Left lung (tissue), 10 donors: ENCODE data around the gene TMEM218. TPM values are rescaled to one million over a fixed set of nuclear protein-coding genes. Genes with fewer than 3 reads are reported as not detected.

Experiments used
- ATAC-seq: fragments of 200-7000 bp; cut with Tn5 transposase; one replicate; pipeline ENCODE4 v1.9.1; 2020; ENCODE audit warnings: moderate library complexity
- DNase-seq, 4 donors: peaks; one replicate each; pipeline ENCODE4 v3.0.0-alpha.2; 2013 to 2020
- H3K27ac ChIP-seq, 2 donors: fragments of 200-600 bp; sonication (generic) in 1 of 2; one replicate each; pipeline versions ENCODE4 v1.5.0 to v1.8.0; 2020 to 2021
- H3K27me3 ChIP-seq, 2 donors: fragments of 200-600 bp; sonication (generic) in 1 of 2; one replicate each; pipeline versions ENCODE4 v1.5.0 to v1.8.0; 2020 to 2021
- H3K36me3 ChIP-seq, 2 donors: fragments of 200-600 bp; sonication (generic) in 1 of 2; one replicate each; pipeline versions ENCODE4 v1.5.0 to v1.8.0; 2020 to 2021
- H3K4me1 ChIP-seq, 2 donors: fragments of 200-600 bp; one replicate each; pipeline ENCODE4 v1.8.0; 2021
- H3K4me3 ChIP-seq, 2 donors: fragments of 200-600 bp; sonication (generic) in 1 of 2; one replicate each; pipeline versions ENCODE4 v1.5.0 to v1.8.0; 2020 to 2021; ENCODE audit warnings: mild to moderate bottlenecking in 1 of 2
- H3K9me3 ChIP-seq, 2 donors: fragments of 200-600 bp; sonication (generic) in 1 of 2; one replicate each; pipeline versions ENCODE4 v1.5.0 to v1.8.0; 2020 to 2021
- CTCF ChIP-seq, 2 donors: fragments of 200-600 bp; sonication (generic) in 1 of 2; IDR thresholded peaks; one replicate each; pipeline versions ENCODE4 v1.5.0 to v1.8.0; 2021; ENCODE audit warnings: antibody characterized with exemption in 2 of 2
- intact Hi-C, 2 donors: fragments of 100-400 bp; cut with DNase I; formaldehyde crosslinking; loops; one replicate each; pipeline versions ENCODE4 v1.11.2 to v1.14.2; 2022
- polyA plus RNA-seq, 6 donors: library from polyadenylated mRNA; unstranded; fragments of 120-200 nt; gene quantifications; one replicate each; pipeline ENCODE4 v1.2.1, GENCODE V29; 2013; ENCODE audit not compliant: insufficient read length in 6 of 6
- total RNA-seq, 2 donors: library from RNA; stranded (reverse); fragmentation: NEBNext Ultra II Directional; extraction: Animal tissue kit (Norgen Biotek cat#: 25700); gene quantifications; one replicate each; pipeline ENCODE4 v1.2.1, GENCODE V29; 2021
- donor health status: DM: no; HTN: yes; CAD: no.
- donor health status: DM: no; HTN: no; CAD: no.

The TMEM218 gene
- total and polyA plus RNA-seq, 8 donors = 19.9 to 58.7 (median 53.0) TPM

DNA sequence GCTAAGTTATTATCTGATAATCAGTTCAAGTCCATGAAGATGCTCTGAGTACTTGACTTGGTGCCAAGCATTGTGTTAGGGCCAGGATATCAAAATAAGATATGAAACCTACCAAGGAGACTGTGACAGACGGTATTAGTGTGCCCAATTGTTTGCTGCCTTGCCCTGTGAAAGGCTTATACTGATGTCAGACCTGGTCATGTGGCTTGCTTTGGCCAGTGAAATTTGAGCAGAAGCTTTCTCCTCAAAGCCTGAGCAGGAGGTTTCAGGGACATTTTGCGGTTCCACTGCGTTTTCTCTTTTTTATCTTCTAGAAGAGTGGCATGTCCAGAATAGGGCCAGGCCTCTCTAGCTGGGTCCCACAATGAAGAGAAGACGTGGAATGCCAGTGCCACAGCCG is 37.3 kb upstream of the TMEM218 start:
- Histone ChIP-seq H3K27me3 (peaks cover 0 to 5% of the 10 kb centered on the region in 2 donors), H3K4me3 (no peak overlapping the region), H3K9me3 (no peaks in the 10 kb centered on the region), H3K4me1 (no peaks in the 10 kb centered on the region), H3K27ac (no peak overlapping the region), H3K36me3 (no peaks in the 10 kb centered on the region)
- intact Hi-C loops = loop anchor here in 1 of 2 donors (10.0 kb wide), 1 partner anchor 184 kb away; no protein-coding TSS in a partner anchor
- TF ChIP-seq CTCF (IDR thresholded peaks at IDR 0.05) = no peak
- DNase-seq (no peak), ATAC-seq (no peak)

DNA sequence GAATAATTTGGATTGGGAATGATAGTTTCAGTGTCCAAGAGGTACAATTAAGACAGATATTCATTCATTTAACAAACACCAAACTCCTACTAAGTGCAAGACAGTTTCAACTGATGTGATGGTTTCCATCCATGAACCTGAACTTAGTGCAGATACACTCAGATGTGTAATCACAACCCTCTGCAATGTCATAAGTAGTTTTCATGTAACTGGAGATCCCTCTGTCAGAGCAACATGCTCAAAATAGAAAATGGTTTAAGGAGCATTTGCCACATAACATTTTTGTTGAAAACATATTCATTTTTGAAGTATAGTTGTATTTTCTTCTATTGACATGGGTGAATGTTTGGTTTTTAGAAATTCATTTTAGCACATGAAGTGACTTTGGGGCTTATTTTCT is 36.6 kb upstream of the TMEM218 start:
- no peak for ATAC-seq
- H3K36me3 ChIP-seq = no peaks in the 10 kb centered on the region
- H3K9me3 ChIP-seq = no peaks in the 10 kb centered on the region
- DNase-seq = no peak
- H3K4me3 ChIP-seq = no peak overlapping the region
- H3K27ac ChIP-seq = no peak overlapping the region
- intact Hi-C loops = loop anchor here in 1 of 2 donors (10.0 kb wide), 1 partner anchor 183 kb away; no protein-coding TSS in a partner anchor
- no peaks in the 10 kb centered on the region for H3K4me1 ChIP-seq
- H3K27me3 ChIP-seq = peaks cover 0 to 5% of the 10 kb centered on the region in 2 donors
- TF ChIP-seq CTCF (IDR thresholded peaks at IDR 0.05) = no peak

DNA sequence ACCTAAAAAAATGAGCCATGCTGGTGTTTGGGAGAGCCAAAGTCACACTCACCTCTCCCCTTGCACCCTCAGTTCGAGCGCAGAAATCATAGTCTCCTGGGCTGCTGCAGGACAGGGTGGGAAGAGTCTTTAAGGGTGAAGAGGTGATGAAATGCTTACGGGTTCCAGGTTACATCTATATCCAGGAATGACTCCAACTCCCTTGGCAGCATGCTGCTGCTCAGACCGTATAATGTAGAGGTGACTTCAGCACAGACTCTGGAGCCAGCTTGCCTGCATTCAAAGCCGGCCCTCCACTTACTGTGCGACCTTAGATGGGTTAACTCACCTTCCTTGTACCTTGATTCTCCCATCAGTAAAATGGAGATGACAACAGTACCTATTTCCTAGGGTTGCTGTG is 35.9 kb upstream of the TMEM218 start:
- peaks cover 0 to 5% of the 10 kb centered on the region in 2 donors for H3K27me3 ChIP-seq
- ATAC-seq (no peak), DNase-seq (no peak)
- no peaks in the 10 kb centered on the region for H3K9me3 ChIP-seq
- intact Hi-C loops = loop anchor here in 1 of 2 donors (10.0 kb wide), 1 partner anchor 182 kb away; no protein-coding TSS in a partner anchor
- TF ChIP-seq CTCF (IDR thresholded peaks at IDR 0.05) = no peak
- H3K4me3 ChIP-seq = no peak overlapping the region
- no peaks in the 10 kb centered on the region for H3K4me1 ChIP-seq
- no peak overlapping the region for H3K27ac ChIP-seq
- no peaks in the 10 kb centered on the region for H3K36me3 ChIP-seq

- H3K4me3 ChIP-seq = no peak overlapping the region
- peaks cover 0 to 7% of the 10 kb centered on the region in 2 donors for H3K4me1 ChIP-seq
- H3K9me3 ChIP-seq = no peaks in the 10 kb centered on the region
- ATAC-seq (no peak), DNase-seq (no peak)
- TF ChIP-seq CTCF (IDR thresholded peaks at IDR 0.05) = no peak
- H3K27ac ChIP-seq = no peak overlapping the region
- H3K36me3 ChIP-seq = no peaks in the 10 kb centered on the region
- intact Hi-C loops = loop anchor here in 1 of 2 donors (10.0 kb wide), 1 partner anchor 181 kb away; no protein-coding TSS in a partner anchor
- peaks cover 0 to 9% of the 10 kb centered on the region in 2 donors for H3K27me3 ChIP-seq
Measured at GRCh38 chr11:125146232-125146631, 34.8 kb upstream of the TMEM218 start.

DNA sequence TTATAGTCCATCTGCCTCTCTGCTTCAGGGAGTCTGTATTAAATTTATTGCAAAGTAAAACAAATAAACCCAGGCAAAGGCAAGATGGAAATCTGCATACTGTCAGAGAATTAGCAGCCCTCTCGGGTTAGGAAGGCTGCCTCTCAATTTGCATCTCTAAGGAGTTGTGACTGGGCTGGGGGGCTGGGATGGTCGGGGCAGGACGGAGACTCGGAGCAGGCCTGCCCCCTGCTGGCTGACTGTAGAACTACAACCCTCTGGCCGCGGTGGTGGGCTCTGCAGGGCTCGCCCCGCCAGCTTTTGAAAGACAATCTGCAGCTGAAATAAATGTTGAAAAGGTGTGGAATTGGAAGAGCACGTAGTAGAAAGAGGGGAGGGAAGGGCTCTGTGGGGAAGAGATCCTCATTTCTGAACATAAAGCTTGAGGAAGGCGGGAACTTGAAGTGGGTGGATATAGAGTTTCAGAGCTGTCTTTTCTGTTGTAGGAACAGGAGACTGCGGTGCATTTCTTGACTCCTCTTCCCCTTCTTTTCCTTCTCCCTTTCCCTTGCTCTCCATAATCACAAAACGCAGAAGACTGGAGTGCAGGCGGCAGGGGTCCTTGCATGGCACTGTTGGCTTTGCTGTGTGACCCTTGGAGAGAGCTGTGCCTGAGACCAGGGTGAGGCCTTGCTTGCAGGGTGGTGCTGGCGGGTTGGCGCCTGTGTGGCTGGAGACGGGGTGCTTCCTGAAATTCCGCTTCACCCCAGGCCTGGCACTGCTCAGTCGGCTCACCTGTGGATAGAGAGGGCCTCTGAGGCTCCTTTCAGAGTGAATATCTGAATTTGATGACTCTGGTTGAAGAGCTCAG is 30.5 kb upstream of the TMEM218 start:
- Histone ChIP-seq H3K4me3 (no peak overlapping the region), H3K4me1 (peaks cover 0 to 8% of the 10 kb centered on the region in 2 donors), H3K9me3 (no peaks in the 10 kb centered on the region), H3K27ac (no peak overlapping the region), H3K27me3 (peaks cover 0 to 21% of the 10 kb centered on the region in 2 donors), H3K36me3 (no peaks in the 10 kb centered on the region)
- intact Hi-C loops = loop anchor here in 1 of 2 donors (5.0 to 10.0 kb wide), 2 partner anchors 50 to 177 kb away; no protein-coding TSS in a partner anchor
- peak; percentile 94 to 97 for TF ChIP-seq CTCF (IDR thresholded peaks at IDR 0.05)
- ATAC-seq (peak; percentile 97), DNase-seq (peak in 2 of 4 donors; percentile 46 to 87)
